Adrenal gland (tissue), 5 donors: ENCODE results near the gene TRIM10.

ENCODE experiments used
- CTCF ChIP-seq, 6 experiments: fragments of 450-650 bp in 4 of 6; fragments of 200-600 bp in 2 of 6; sonication (generic) in 1 of 6; IDR thresholded peaks; 1 replicate in 5 of 6; 2 replicates in 1 of 6; pipeline versions ENCODE4 v1.5.1 to v1.8.0; 2016 to 2021; ENCODE audit warnings: antibody characterized with exemption in 6 of 6, mild to moderate bottlenecking in 2 of 6, moderate library complexity in 1 of 6
- POLR2A ChIP-seq, 2 donors: fragments of 450-650 bp; IDR thresholded peaks; one replicate each; pipeline ENCODE4 v1.6.1; 2017; ENCODE audit warnings: antibody characterized with exemption in 2 of 2, mild to moderate bottlenecking in 2 of 2, moderate library complexity in 1 of 2
- donor health status: DM: no; HTN: no; CAD: no.

GRCh38 chr6:30111266-30111856, 49.6 kb downstream of the TRIM10 start:
- TF ChIP-seq CTCF (IDR thresholded peaks at IDR 0.05) (no peak), POLR2A (IDR thresholded peaks at IDR 0.05) (no peak)
